HL-60 (cell line): Measurements from ENCODE around the gene USP24.

ENCODE experiments used
- CTCF ChIP-seq: IDR thresholded peaks from one replicate; pipeline ENCODE4 v1.5.1; 2011; ENCODE audit warnings: low read length, control low read depth, inconsistent platforms; ENCODE audit not compliant: insufficient read depth
- GABPA ChIP-seq: IDR thresholded peaks from 2 replicates; pipeline ENCODE4 v1.6.1; 2012; ENCODE audit warnings: low read depth
- POLR2AphosphoS5 ChIP-seq: IDR thresholded peaks from 2 replicates; pipeline ENCODE4 v1.6.1; 2012; ENCODE audit warnings: low read depth

- TF ChIP-seq GABPA (no peak), CTCF (no peak), POLR2AphosphoS5 (no peak)
Observed at GRCh38 chr1:55040083-55040932, 174.9 kb downstream of the USP24 start.
